Left ventricle myocardium inferior (tissue), 1 donor: ENCODE measurements around the gene C1orf50. TPM values are rescaled to one million over a fixed set of nuclear protein-coding genes. Genes with fewer than 3 reads are reported as not detected.
"Not testable (repeated sequence)": the region's sequence is repeated elsewhere in the genome, so short reads cannot be mapped to it uniquely, and the experiment has no call there.

Source experiments
- DNase-seq: peaks from one replicate; pipeline ENCODE4 v3.0.0-alpha.2; 2020
- H3K27ac ChIP-seq: fragments of 200-600 bp; replicated peaks from 2 replicates; pipeline ENCODE4 v1.8.0; 2021
- H3K27me3 ChIP-seq: fragments of 200-600 bp; 2 replicates; pipeline ENCODE4 v1.8.0; 2021; ENCODE audit warnings: low read depth
- H3K36me3 ChIP-seq: fragments of 200-600 bp; 2 replicates; pipeline ENCODE4 v1.8.0; 2021
- H3K4me1 ChIP-seq: fragments of 200-600 bp; 2 replicates; pipeline ENCODE4 v1.8.0; 2021
- H3K4me3 ChIP-seq: fragments of 200-600 bp; 2 replicates; pipeline ENCODE4 v1.8.0; 2021; ENCODE audit warnings: mild to moderate bottlenecking, moderate library complexity
- H3K9me3 ChIP-seq: fragments of 200-600 bp; replicated peaks from 2 replicates; pipeline ENCODE4 v1.8.0; 2021
- intact Hi-C: fragments of 100-400 bp; cut with micrococcal nuclease; formaldehyde crosslinking; loops from one replicate; pipeline ENCODE4 v1.11.0; 2022
- total RNA-seq: library from RNA; stranded (reverse); fragmentation: NEBNext Ultra II Directional; extraction: Animal tissue kit (Norgen Biotek cat#: 25700); gene quantifications from one replicate; pipeline ENCODE4 v1.2.1, GENCODE V29; 2021
- TF ChIP-seq, protein P1 (sequence below): fragments of 200-600 bp; IDR thresholded peaks from 2 replicates; pipeline ENCODE4 v1.8.0; 2021; ENCODE audit warnings: antibody characterized with exemption, mild to moderate bottlenecking, borderline replicate concordance
- donor health status: DM: no; HTN: yes; CAD: no; lungs with severe emphysema.

C1orf50 gene
- total RNA-seq, 1 donor from 2014 or later, result 7.8 TPM

DNA sequence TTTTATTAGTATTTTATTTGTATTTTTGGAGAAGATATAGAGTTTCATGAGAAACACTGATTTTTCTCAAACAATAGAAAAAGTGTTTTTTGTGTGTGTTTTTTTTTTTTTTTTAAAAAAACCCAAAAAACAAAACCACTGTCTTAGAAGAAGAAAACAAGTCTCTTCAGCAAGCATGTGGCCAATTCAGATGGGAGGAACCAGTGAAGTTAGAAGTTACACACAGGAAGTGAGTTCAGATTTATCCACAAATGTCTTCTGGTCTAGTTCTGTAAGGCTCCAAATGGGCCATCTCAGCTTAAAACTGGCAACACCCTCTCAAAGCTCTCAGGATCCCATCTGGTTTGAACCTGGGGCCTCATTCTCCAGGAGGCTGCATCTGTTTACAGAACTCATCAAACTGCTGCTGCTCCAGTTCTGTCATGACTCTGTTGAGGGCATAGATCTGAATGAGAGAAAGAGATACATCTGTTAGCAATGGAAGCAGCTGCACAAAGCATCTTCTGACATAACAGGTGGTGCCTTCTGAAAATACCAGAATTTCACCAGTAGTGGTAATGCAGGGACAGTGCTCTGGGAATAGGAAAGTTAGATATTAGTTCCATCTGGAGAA, 40.1 kb downstream of the C1orf50 start:
- peaks cover 13% of the 10 kb centered on the region for H3K36me3 ChIP-seq
- no peaks in the 10 kb centered on the region for H3K9me3 ChIP-seq
- TF ChIP-seq, protein P1, sequence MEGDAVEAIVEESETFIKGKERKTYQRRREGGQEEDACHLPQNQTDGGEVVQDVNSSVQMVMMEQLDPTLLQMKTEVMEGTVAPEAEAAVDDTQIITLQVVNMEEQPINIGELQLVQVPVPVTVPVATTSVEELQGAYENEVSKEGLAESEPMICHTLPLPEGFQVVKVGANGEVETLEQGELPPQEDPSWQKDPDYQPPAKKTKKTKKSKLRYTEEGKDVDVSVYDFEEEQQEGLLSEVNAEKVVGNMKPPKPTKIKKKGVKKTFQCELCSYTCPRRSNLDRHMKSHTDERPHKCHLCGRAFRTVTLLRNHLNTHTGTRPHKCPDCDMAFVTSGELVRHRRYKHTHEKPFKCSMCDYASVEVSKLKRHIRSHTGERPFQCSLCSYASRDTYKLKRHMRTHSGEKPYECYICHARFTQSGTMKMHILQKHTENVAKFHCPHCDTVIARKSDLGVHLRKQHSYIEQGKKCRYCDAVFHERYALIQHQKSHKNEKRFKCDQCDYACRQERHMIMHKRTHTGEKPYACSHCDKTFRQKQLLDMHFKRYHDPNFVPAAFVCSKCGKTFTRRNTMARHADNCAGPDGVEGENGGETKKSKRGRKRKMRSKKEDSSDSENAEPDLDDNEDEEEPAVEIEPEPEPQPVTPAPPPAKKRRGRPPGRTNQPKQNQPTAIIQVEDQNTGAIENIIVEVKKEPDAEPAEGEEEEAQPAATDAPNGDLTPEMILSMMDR, result no peak
- no peak for DNase-seq
- no peaks in the 10 kb centered on the region for H3K27me3 ChIP-seq
- intact Hi-C loops, result no loop called here
- peaks cover 6% of the 10 kb centered on the region for H3K4me1 ChIP-seq
- no peak overlapping the region for H3K4me3 ChIP-seq
- no peak overlapping the region for H3K27ac ChIP-seq

GRCh38 chr1:42814815-42815214, 47.8 kb downstream of the C1orf50 start:
- H3K9me3 ChIP-seq, DNase-seq, H3K36me3 ChIP-seq, intact Hi-C loops, H3K27me3 ChIP-seq, H3K4me3 ChIP-seq, H3K27ac ChIP-seq: not testable (repeated sequence)
- peaks cover 25% of the 10 kb centered on the region for H3K4me1 ChIP-seq

DNA sequence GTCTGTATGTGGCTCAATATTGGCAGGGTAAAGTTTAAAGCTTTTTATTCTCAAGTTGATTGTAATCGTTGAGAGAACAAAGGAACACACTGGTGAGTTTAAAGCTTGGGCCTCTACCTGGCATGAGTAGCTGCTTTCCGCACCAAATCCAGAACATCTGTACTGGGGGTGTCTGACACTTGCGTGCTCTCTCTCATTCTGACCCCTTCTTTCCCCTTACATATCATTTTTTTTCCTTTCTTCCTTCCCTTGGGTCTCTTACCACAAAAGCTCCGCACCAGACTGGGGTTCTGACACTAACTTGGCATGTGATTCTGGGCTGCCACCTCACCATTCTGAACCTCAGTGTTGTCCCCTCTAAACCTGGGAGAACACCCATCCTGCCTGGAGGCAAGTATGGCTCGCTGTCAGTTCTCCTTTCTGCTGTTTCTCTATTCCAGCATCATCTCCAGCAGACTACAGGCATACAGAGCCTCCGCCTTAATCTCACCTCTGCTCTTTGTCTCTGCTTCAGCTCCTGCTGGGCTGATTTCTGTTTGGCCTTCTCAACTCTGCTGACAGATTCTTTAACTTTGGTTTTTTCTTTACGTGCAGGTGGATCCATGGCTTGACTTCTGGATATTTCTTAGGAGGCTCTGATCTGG, 49.0 kb downstream of the C1orf50 start:
- Histone ChIP-seq H3K4me1 (peaks cover 25% of the 10 kb centered on the region), H3K9me3 (no peaks in the 10 kb centered on the region), H3K4me3 (peak overlapping the region; percentile 71), H3K36me3 (peaks cover 8% of the 10 kb centered on the region), H3K27ac (peak overlapping the region; percentile 100), H3K27me3 (no peaks in the 10 kb centered on the region)
- TF ChIP-seq, protein P1, result no peak
- intact Hi-C loops, result no loop called here
- DNase-seq, result no peak

DNA sequence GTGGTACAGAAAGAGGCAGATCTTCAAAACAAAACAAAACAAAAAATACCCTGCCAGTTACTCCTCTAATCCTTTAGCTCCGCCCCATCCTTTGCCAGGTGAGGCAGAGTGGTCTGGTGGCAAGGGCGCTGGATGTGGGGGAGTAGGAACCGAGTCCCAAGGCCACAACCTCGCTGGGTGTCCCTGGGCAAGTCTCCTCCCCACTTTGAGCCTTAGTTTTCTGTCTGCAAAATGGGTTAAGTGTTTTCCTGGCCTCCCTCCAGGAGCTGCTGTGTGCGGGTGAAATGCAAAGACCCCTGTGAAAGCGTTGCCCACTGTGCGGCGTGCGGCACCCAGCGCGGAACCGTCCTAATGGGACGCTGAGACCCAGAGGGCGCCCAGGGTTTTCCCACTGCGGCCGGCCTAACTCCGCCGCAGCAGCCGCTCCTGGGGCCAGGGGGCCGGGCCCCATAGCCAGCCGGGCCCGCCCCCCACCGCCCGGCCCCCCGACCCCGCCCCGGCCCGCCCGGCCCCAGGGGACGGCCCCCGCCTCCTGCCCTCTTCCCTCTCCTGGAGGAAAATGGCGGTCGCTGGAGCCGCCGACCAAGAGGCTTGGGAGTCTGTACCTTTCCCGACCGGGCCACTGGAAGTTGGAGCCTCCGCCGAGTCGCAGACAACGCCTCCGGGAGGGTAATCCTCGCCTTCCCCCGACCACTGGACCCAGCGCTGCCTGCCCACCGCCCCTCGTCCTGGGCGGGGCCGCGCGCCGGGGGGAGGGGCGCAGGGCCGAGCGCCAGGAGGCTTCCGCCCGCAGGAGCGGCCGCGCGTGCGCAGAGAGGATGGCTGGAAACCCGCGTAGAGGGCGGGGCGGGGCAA, 49.8 kb downstream of the C1orf50 start, which contains the start of the genes ERMAP and SVBP:
Gene ERMAP (plus strand): TSS at position 538 of the 855 bp plus-strand sequence. CDS start 13,327 bp downstream, outside the sequence.
Gene SVBP (minus strand): TSS at position 813 of the 855 bp plus-strand sequence. CDS start 853 bp downstream, outside the sequence.
- Histone ChIP-seq H3K4me1 (peaks cover 25% of the 10 kb centered on the region), H3K9me3 (no peaks in the 10 kb centered on the region), H3K27me3 (no peaks in the 10 kb centered on the region), H3K4me3 (peak within 1 kb of the TSS; percentile 71), H3K27ac (peak within 1 kb of the TSS; percentile 100), H3K36me3 (peaks cover 8% of the 10 kb centered on the region)
- peak; percentile 94 for DNase-seq
- intact Hi-C loops, result no loop called here
- TF ChIP-seq, protein P1, result no peak

GRCh38 chr1:42817440-42817767, 50.4 kb downstream of the C1orf50 start:
- peaks cover 8% of the 10 kb centered on the region for H3K36me3 ChIP-seq
- H3K9me3 ChIP-seq, result no peaks in the 10 kb centered on the region
- DNase-seq, result no peak
- H3K27me3 ChIP-seq, result no peaks in the 10 kb centered on the region
- H3K4me3 ChIP-seq, result peak overlapping the region; percentile 71
- peaks cover 25% of the 10 kb centered on the region for H3K4me1 ChIP-seq
- TF ChIP-seq, protein P1, result no peak
- intact Hi-C loops, result no loop called here
- H3K27ac ChIP-seq, result peak overlapping the region; percentile 100
